ENCODE results near the gene SPEM1. TPM values are rescaled to one million over a fixed set of nuclear protein-coding genes. Genes with fewer than 3 reads are reported as not detected.

Gene SPEM1
- total and polyA plus RNA-seq, 10 of the 15 experiments (the other 5 are each of a cell fraction or from before 2014, with no cell fraction given), result not detected

DNA sequence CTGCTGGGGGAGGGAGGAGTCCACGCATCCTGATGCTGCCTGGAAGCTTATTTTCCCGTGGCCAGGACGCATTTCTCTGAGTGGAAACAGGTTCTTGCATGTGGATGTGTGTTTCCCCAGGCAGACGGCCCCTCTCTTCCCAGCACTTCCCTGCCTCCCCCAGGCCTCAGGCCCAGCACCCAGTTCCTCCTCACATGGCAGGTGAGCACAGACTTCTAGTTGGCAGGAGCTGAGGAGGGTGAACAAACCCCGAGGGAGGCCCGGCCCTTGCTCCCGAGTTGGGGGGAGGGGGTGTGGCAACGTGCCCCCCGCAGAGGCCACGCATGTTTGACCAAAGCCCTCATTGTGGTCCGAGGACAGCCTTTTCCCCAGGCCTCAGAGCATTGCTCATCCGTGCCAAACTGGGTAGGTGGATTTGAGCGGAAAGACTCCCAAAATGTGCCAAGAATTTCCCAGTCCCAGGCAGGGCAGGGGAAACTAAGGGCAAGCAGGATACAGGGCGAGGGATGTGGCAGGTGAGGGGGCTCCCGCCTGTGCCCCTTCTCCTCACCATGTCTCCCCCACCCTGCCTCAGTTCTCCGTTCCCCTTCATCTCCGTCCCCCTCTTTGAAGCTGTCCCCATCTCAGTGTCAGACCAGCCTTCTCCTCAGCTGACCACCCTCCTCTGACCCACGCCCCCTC lies 1.5 kb upstream of the SPEM1 start (continued):
- TF ChIP-seq, protein P1, sequence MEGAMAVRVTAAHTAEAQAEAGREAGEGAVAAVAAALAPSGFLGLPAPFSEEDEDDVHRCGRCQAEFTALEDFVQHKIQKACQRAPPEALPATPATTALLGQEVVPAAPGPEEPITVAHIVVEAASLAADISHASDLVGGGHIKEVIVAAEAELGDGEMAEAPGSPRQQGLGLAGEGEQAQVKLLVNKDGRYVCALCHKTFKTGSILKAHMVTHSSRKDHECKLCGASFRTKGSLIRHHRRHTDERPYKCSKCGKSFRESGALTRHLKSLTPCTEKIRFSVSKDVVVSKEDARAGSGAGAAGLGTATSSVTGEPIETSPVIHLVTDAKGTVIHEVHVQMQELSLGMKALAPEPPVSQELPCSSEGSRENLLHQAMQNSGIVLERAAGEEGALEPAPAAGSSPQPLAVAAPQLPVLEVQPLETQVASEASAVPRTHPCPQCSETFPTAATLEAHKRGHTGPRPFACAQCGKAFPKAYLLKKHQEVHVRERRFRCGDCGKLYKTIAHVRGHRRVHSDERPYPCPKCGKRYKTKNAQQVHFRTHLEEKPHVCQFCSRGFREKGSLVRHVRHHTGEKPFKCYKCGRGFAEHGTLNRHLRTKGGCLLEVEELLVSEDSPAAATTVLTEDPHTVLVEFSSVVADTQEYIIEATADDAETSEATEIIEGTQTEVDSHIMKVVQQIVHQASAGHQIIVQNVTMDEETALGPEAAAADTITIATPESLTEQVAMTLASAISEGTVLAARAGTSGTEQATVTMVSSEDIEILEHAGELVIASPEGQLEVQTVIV (IDR thresholded peaks at IDR 0.05; ENCODE audit: borderline replicate concordance, partially characterized antibody), result no peak
- TF ChIP-seq ZNF622 (IDR thresholded peaks at IDR 0.05) (no peak), ZNF687 (IDR thresholded peaks at IDR 0.05) (no peak), FOXK2 (IDR thresholded peaks at IDR 0.05) (no peak), HCFC1 (IDR thresholded peaks at IDR 0.05; ENCODE audit: low read length) (no peak), NR2F1 (conservative IDR thresholded peaks at IDR 0.05) (no peak), RAD51 (IDR thresholded peaks at IDR 0.05) (no peak), YY1 (IDR thresholded peaks at IDR 0.05; ENCODE audit: low read depth, low read length) (no peak), SIX5 (IDR thresholded peaks at IDR 0.05; ENCODE audit: low read depth, low read length, severe bottlenecking) (no peak)
- TF ChIP-seq, protein P2, sequence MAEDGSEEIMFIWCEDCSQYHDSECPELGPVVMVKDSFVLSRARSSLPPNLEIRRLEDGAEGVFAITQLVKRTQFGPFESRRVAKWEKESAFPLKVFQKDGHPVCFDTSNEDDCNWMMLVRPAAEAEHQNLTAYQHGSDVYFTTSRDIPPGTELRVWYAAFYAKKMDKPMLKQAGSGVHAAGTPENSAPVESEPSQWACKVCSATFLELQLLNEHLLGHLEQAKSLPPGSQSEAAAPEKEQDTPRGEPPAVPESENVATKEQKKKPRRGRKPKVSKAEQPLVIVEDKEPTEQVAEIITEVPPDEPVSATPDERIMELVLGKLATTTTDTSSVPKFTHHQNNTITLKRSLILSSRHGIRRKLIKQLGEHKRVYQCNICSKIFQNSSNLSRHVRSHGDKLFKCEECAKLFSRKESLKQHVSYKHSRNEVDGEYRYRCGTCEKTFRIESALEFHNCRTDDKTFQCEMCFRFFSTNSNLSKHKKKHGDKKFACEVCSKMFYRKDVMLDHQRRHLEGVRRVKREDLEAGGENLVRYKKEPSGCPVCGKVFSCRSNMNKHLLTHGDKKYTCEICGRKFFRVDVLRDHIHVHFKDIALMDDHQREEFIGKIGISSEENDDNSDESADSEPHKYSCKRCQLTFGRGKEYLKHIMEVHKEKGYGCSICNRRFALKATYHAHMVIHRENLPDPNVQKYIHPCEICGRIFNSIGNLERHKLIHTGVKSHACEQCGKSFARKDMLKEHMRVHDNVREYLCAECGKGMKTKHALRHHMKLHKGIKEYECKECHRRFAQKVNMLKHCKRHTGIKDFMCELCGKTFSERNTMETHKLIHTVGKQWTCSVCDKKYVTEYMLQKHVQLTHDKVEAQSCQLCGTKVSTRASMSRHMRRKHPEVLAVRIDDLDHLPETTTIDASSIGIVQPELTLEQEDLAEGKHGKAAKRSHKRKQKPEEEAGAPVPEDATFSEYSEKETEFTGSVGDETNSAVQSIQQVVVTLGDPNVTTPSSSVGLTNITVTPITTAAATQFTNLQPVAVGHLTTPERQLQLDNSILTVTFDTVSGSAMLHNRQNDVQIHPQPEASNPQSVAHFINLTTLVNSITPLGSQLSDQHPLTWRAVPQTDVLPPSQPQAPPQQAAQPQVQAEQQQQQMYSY (CRISPR knock-in tag; IDR thresholded peaks at IDR 0.05), result no peak
- TF ChIP-seq, protein P3, sequence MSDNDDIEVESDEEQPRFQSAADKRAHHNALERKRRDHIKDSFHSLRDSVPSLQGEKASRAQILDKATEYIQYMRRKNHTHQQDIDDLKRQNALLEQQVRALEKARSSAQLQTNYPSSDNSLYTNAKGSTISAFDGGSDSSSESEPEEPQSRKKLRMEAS (IDR thresholded peaks at IDR 0.05; ENCODE audit: low read depth, low read length), result no peak
- TF ChIP-seq, protein P4, sequence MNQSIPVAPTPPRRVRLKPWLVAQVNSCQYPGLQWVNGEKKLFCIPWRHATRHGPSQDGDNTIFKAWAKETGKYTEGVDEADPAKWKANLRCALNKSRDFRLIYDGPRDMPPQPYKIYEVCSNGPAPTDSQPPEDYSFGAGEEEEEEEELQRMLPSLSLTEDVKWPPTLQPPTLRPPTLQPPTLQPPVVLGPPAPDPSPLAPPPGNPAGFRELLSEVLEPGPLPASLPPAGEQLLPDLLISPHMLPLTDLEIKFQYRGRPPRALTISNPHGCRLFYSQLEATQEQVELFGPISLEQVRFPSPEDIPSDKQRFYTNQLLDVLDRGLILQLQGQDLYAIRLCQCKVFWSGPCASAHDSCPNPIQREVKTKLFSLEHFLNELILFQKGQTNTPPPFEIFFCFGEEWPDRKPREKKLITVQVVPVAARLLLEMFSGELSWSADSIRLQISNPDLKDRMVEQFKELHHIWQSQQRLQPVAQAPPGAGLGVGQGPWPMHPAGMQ (IDR thresholded peaks at IDR 0.05; ENCODE audit: borderline replicate concordance), result no peak
- TF ChIP-seq, protein P5, sequence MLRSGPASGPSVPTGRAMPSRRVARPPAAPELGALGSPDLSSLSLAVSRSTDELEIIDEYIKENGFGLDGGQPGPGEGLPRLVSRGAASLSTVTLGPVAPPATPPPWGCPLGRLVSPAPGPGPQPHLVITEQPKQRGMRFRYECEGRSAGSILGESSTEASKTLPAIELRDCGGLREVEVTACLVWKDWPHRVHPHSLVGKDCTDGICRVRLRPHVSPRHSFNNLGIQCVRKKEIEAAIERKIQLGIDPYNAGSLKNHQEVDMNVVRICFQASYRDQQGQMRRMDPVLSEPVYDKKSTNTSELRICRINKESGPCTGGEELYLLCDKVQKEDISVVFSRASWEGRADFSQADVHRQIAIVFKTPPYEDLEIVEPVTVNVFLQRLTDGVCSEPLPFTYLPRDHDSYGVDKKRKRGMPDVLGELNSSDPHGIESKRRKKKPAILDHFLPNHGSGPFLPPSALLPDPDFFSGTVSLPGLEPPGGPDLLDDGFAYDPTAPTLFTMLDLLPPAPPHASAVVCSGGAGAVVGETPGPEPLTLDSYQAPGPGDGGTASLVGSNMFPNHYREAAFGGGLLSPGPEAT (IDR thresholded peaks at IDR 0.05; ENCODE audit: low read depth), result no peak

Measured in GM12878 (cell line).